Transverse colon (tissue), 3 donors: ENCODE results near the gene ZFAND3.

ENCODE experiments used
- EP300 ChIP-seq: sonication (generic); formaldehyde crosslinking; IDR thresholded peaks from one replicate; pipeline ENCODE4 v1.6.1; 2017; ENCODE audit warnings: antibody characterized with exemption, low read depth
- TF ChIP-seq, protein P1 (sequence below), 5 experiments: fragments of 200-600 bp in 3 of 5; fragments of 450-650 bp in 2 of 5; sonication (generic) in 3 of 5; IDR thresholded peaks; 1 replicate in 2 of 5; 2 replicates in 3 of 5; pipeline ENCODE4 v1.5.1; 2016 to 2017; ENCODE audit warnings: antibody characterized with exemption in 5 of 5, inconsistent platforms in 3 of 5, mild to moderate bottlenecking in 2 of 5, moderate library complexity in 1 of 5

- TF ChIP-seq, protein P1, sequence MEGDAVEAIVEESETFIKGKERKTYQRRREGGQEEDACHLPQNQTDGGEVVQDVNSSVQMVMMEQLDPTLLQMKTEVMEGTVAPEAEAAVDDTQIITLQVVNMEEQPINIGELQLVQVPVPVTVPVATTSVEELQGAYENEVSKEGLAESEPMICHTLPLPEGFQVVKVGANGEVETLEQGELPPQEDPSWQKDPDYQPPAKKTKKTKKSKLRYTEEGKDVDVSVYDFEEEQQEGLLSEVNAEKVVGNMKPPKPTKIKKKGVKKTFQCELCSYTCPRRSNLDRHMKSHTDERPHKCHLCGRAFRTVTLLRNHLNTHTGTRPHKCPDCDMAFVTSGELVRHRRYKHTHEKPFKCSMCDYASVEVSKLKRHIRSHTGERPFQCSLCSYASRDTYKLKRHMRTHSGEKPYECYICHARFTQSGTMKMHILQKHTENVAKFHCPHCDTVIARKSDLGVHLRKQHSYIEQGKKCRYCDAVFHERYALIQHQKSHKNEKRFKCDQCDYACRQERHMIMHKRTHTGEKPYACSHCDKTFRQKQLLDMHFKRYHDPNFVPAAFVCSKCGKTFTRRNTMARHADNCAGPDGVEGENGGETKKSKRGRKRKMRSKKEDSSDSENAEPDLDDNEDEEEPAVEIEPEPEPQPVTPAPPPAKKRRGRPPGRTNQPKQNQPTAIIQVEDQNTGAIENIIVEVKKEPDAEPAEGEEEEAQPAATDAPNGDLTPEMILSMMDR (IDR thresholded peaks at IDR 0.05): no peak
- TF ChIP-seq EP300: no peak
Measured at GRCh38 chr6:38154731-38155130, 335.2 kb downstream of the ZFAND3 start.
